SW480 (cell line): ENCODE measurements around the gene IWS1.
A peak's percentile ranks its signal among the peaks of the same experiment; 100 is the strongest.
"Not testable (repeated sequence)": the region's sequence is repeated elsewhere in the genome, so short reads cannot be mapped to it uniquely, and the experiment has no call there.

Experiments used
- DNase-seq: peaks from one replicate; pipeline ENCODE4 v3.0.0-alpha.2; 2016; ENCODE audit warnings: low spot score

The IWS1 gene

GRCh38 chr2:127560931-127561280 lies 34.6 kb upstream of the IWS1 start:
- DNase-seq = no peak

DNA sequence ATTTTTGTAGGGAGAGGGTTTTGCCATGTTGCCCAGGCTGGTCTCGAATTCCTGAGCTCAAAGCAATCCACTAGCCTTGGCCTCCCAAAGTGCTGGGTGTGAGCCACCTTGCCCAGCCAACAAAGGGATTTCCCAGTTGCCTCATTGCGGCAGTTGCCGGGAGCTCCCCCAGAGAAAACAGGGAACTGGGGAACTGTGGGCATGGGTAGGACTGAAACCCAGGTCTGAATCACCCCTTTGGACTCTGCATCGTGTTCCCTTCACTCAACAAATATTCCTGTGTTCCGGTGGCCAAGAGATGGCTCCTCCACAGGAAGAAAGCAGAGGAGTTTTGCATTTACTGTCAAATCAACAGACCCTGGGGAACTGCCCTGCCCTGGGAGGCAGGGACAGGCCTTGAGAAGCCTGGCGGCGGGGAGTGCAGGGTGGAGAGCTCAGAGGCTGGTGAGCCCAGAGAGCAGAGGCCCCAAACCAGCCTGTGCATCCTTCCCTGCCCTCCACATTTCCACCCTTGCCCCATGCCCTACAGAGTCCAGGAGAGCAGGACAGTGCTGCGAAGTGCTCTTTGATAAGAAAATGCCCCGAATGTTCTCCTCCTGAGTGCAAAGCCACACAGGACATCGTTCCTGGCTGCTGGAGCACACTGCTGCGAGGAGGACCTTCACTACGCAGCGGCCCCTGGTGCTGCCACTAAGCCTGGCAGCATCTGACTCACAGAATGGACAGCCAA lies 34.1 kb upstream of the IWS1 start:
- DNase-seq = no peak

- DNase-seq = no peak
Measured at GRCh38 chr2:127559454-127559853, 33.2 kb upstream of the IWS1 start.

DNA sequence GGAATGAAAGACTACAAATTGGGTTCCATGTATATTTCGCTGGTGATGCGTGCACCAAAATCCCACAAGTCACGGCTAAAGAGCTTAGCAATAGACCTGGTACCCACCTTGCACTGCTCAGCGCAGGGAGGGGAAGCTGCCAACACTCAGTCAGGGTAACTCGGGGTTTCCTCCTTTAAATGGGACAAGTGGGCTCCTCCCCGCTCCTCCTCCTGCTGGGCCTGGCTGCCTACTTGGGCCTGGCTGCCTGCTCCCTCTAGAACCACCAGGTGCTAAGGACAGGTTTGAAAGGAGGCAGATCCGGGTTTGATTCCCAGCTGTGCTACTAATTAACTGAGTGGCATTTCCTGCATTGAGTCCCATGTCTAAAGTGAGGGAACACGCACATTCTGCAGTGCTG lies 32.6 kb upstream of the IWS1 start:
- no peak for DNase-seq

- no peak for DNase-seq
Measured at GRCh38 chr2:127552846-127553245, 26.6 kb upstream of the IWS1 start.

DNA sequence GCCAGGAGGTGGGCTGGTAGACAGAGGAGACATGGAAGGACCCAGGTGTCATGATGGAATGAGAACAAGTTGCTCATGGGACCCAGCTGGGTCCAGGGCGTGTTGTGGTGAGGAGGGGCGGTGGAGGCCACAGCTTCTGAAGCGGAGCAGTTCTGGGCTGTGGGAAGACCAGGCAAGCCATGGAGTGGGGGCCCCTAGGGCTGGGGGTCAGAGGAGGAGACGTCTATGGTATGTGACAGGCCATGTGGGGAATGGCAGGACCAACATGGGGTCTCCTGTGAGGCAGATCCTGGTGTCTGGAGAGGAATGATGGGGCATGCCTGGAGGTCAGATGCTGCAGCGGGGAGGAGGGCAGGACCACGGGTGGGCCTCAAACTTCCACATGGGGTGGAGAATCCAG lies 26.0 kb upstream of the IWS1 start:
- no peak for DNase-seq

GRCh38 chr2:127551221-127551930 lies 25.1 kb upstream of the IWS1 start:
- DNase-seq = no peak

DNA sequence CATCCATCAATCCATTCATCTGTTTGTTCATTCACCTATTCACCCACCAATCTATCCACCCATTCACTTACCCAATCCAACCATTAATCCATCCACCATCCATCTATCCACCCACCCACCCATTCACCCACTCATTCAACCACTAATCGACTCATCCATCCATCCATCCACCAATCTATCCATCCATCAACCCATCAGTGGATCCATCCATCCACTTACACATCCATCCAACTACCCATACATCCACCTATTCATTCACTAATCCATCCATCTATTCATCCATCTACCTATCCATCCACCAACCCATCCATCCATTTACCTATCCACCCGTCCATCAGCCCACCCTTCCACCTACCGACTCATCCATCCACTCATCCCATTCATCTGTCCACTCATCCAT lies 20.5 kb upstream of the IWS1 start:
- DNase-seq = no peak

DNA sequence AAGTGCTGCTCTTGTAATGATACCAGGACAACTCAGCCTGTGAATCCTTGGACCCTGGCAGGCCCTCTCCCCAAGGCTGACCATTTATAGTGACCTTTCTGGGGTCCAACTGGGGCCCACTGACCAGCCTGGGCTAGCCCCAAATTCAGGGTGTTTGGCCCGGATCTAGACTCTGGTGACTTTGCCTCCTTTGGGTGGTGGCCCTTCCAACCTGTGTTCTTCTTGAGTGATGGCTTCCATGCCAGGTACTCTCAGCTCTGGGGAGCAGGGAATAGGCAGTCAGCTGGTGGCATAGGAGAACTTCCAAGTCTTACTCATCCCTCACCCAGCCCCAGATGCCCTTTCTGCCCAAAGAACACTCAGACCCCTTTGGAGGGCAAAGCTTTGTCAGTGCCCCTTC lies 19.5 kb upstream of the IWS1 start:
- DNase-seq = no peak

- no peak for DNase-seq
Measured at GRCh38 chr2:127545189-127545588, 18.9 kb upstream of the IWS1 start.

DNA sequence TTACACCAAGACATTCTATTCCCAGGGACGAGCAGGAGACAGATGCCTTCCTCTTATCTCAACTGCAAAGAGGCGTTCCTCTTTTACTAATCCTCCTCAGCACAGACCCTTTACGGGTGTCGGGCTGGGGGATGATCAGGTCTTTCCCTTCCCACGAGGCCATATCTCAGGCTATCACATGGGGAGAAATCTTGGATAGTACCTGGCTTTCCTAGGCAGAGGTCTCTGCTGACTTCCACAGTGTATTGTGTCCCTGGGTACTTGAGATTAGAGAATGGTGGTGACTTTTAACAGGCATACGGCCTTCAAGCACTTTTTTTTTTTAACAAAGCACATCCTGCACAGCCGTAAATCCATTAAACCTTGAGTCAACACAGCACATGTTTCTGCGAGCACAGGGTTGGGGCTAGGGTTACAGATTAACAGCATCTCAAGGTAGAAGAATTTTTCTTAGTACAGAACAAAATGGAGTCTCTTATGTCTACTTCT lies 16.8 kb upstream of the IWS1 start:
- DNase-seq = not testable (repeated sequence)

DNA sequence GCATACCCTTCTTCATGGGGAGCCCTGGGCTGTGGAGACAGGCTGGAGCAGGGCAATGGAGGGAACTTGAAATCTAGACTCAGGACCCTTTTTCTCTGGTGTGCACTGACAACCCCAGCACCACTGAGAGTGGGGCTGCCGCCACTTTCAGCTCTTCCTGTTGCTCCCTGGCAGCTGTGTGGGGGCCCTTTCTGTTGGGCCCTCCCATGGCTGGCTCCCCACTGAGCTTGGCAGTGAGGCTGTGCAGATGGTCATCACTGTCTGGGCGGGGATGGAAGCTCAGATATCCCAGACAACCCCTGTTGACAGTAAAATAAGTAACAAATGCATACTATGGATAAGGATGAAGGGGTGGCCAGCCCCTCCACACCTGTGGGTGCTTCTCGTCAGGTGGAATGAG lies 15.9 kb upstream of the IWS1 start:
- DNase-seq = no peak

- no peak for DNase-seq
Measured at GRCh38 chr2:127541809-127542208, 15.5 kb upstream of the IWS1 start.

DNA sequence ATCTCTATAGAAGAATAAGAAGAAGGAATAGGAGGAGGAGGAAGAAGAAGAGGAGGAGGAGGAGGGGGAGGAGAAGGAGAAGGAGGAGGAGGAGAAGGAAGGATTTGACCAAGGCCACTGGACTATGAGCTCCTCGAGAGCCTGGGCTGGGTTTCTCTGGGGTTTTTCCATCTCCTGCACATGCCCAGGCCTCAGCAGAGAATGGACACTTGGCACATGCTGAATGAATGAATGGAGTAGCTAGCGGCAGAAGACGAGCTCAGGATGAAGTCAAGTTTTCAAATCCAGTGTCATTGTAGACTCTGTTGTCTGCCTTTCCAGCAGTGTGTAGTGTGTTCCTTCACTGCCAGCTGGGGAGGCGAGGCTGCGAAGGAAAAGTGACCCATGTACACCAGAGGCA lies 11.4 kb upstream of the IWS1 start:
- no peak for DNase-seq

DNA sequence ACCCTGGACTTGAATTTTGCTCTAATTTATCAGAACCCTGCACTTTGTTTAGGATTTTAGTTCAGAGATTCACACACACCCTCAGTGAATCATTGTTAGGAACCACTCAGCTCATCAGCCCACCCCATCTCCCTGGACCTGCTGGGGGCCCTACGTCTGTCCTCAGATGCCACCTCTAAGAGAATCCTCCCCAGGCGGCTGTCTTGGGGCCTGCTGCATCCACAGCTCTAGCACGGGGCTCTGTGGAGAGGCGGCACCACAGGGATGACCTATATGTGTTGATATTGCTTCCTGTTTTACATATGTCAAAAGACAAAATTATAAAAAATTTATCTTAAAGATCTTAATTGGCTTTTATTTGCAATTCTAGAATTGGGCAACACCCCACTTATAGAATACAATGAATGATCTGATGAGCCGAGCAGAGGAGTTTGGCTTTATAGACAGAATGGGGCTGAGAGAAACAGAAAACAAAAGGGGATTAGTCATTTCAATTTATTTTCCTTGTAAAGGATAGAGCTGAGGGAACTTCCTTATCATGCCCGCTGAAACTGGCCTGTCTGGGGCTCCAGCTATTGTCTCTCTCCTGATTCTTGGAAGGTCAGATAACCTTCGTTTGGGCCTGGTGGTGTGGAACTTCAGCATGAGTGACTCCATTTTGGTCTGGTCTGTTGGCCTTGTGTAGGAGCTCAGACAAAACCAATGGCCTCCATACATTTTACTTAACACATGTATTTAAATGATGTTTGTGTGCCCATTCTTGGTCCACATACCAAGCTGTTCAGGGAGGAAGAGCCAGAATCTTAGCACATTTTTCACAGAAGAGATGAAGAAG lies 10.6 kb upstream of the IWS1 start:
- DNase-seq = no peak

DNA sequence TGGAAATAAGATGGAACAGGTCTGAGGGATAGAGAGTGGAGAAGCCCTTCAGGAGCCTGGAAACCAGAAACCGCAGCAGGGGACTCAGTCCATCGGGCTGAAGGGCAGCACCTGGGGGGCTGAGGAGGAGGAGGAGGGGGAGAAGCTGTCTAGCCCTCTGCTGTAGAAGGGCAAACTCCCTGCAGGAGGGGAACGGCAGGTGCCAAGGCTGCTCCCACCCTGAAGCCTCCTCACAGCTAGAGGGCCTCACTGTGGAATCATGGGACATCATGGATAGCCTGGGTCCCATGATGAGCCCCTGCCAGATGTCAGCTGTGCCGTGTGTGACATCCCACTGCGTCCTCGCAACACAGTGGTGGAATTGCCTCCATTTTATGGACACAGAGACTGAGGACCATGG lies 9.6 kb upstream of the IWS1 start:
- no peak for DNase-seq

DNA sequence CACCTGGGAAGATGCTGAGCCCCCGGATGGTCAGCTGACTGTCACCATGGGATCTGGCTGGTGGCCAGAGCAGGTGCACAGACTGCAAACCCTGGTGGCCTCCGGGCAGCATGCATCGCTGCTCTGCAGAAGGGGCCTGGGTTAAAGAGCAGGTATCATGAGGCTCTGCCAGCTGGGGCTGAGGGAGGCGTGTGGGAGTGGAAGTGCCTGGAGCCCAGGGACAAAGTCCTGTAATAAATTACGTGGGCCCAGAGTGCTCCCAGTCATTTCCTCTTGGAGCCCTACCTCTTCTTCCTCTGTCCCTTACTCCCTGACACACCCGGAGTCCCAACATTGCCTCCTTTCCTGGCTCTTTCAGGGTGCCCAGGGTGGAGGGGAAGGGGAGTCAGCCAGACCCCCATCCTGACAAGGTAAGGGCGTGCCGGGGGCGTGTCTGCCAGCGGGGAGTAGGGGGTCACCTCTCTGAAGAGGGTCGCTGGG lies 9.2 kb upstream of the IWS1 start, which contains the start of gene MYO7B:
Gene MYO7B, plus strand, starts transcription at position 262 of the 480 bp plus-strand sequence. CDS start 24,040 bp downstream, outside the sequence.
- DNase-seq = peak; percentile 45

DNA sequence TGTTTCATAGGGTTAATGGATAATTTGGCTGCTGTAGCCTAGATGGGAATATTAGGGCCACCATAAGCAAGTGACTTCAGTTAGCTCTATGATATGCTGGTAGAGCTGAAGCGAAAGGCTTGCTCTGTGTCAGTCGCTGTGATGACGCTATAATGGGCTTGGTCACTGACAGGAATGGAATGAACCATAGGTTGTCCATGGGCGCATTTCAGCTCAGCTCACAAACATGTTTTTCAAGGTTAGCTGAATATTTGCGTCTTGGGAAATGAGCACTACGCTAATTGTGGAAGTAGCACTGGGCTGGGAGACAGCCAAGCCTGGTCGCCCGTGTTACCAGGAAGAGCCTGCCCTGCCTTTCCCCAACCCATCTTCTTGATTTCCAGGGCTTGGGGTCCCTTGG lies 6.0 kb upstream of the IWS1 start:
- DNase-seq = no peak

- DNase-seq = no peak
Measured at GRCh38 chr2:127531221-127531648, 4.9 kb upstream of the IWS1 start.

DNA sequence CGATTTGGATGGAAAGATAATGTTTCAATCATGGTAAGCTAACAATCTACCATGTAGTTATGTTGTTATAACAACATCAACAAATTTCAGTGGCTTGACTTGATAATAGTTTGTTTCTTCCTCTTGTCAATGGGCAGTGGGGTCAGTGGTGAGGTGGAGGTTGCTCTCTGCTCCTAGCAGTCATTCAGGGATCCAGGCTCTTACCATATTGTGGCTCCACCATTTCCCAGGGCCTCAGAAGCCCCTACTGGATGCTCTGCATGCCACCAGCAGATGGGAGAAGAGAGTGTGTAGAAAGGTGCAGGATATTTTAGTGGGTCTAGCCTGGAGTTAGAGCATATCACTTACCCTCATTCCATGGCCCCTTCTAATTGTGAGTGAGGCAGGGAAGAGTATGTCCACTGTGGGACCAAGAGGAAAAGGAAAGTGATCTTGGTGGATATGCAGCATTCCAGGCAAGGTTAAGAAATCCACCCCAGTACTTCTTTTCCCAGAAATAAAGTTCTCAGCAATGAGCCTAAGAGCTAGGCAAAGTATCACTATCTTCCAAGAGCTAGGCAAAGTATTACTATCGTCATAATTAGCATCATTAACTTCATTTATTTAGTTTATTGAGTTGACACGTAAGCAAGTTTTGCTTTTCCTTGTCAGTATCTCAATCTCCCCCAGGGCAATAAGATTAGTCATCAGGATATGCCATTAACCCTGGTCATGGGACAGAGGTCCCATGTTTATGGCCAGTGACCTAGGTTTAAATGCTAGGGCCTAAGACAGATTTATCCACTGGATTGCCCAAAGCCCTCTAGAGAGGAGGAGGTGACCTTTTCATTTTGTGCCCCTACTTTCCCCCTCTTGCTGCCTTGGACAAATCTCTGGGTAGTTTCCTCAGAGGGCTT lies 4.2 kb upstream of the IWS1 start:
- DNase-seq = no peak

DNA sequence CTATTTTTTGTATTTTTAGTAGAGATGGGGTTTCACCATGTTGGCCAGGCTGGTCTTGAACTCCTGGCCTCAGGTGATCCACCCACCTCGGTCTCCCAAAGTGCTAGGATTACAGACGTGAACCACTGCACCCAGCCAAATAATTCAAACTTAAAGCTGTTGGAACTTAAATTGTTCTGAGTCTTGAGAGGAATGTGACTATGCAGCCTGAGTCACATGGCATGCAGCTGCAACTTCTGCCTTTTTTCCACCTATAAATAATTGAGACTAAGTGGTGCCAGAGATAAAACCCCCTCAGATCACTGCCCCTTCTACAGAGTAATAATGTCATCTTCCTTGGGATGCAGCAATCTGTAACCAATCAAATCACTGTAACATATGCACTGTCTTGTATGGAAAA lies 3.1 kb upstream of the IWS1 start:
- not testable (repeated sequence) for DNase-seq

DNA sequence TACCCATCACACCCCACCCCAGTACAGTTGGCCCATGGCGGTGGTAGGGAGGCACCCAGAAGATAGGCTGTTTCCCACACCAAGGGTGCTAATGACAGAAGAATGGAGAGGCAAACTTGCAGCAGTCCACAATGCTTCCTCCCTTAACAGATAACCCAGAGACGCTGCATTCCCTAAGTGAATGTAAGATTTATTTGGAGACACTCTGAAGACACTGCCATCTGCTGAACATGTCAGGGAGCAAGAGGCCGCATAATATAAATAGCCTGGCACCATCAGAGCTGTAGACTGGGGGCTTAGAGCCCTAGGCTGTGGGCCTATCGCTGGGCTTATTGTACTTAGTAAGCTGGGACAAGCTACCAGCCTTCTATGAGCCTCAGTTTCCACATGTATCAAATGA lies 2.2 kb upstream of the IWS1 start:
- no peak for DNase-seq
